Lower lobe of right lung (tissue), 2 donors: Measurements from ENCODE around the gene SLCO4A1. TPM values are rescaled to one million over a fixed set of nuclear protein-coding genes. Genes with fewer than 3 reads are reported as not detected.

Experiments
- ATAC-seq, 2 donors: fragments of 200-7000 bp; cut with Tn5 transposase; one replicate each; pipeline ENCODE4 v1.9.1; 2020 to 2022; ENCODE audit warnings: mild to moderate bottlenecking in 2 of 2, moderate library complexity in 2 of 2
- DNase-seq: peaks from one replicate; pipeline ENCODE4 v3.0.0-alpha.2; 2020
- H3K27ac ChIP-seq: fragments of 200-600 bp; one replicate; pipeline ENCODE4 v1.8.0; 2022
- H3K27me3 ChIP-seq: fragments of 200-600 bp; one replicate; pipeline ENCODE4 v1.8.0; 2022; ENCODE audit warnings: low read depth
- H3K36me3 ChIP-seq: fragments of 200-600 bp; one replicate; pipeline ENCODE4 v1.8.0; 2022; ENCODE audit warnings: mild to moderate bottlenecking
- H3K4me1 ChIP-seq: fragments of 200-600 bp; one replicate; pipeline ENCODE4 v1.8.0; 2022
- H3K4me3 ChIP-seq: fragments of 200-600 bp; one replicate; pipeline ENCODE4 v1.8.0; 2022; ENCODE audit warnings: mild to moderate bottlenecking
- H3K9me3 ChIP-seq: fragments of 200-600 bp; one replicate; pipeline ENCODE4 v1.8.0; 2022
- CTCF ChIP-seq: fragments of 200-600 bp; IDR thresholded peaks from one replicate; pipeline ENCODE4 v1.8.0; 2022; ENCODE audit warnings: antibody characterized with exemption, mild to moderate bottlenecking
- intact Hi-C: fragments of 100-400 bp; cut with DNase I; formaldehyde crosslinking; loops from one replicate; pipeline ENCODE4 v1.11.0; 2022
- total RNA-seq: library from RNA; stranded (reverse); fragmentation: NEBNext Ultra II Directional; extraction: Animal tissue kit (Norgen Biotek cat#: 25700); gene quantifications from one replicate; pipeline ENCODE4 v1.2.1, GENCODE V29; 2021
- donor health status: DM: no; HTN: yes; CAD: no; lungs with severe emphysema.

Gene SLCO4A1
- total RNA-seq, 1 donor from 2014 or later: 72.4 TPM

DNA sequence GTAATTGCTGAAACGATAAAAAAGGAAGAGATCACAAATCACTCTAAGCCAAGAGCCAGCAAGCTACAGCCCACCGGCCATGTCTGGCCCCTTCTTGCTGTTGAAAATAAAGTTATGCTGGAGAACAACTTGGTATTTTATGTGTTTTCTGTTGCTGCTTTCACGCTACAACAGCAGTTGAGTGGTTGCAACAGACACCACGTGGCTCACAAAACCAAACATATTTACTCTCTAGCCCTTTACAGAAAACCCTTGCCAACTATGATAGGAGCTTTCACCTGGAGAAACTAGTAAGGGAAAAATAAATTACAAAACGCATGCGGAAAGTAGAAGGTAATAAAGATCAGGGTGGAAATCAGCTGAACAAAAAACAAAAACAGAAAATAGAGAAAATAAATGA lies 41.1 kb upstream of the SLCO4A1 start:
- Histone ChIP-seq H3K27me3 (no peaks in the 10 kb centered on the region), H3K4me1 (peaks cover 50% of the 10 kb centered on the region), H3K27ac (no peak overlapping the region), H3K4me3 (no peak overlapping the region), H3K9me3 (no peaks in the 10 kb centered on the region), H3K36me3 (no peaks in the 10 kb centered on the region)
- DNase-seq (no peak), ATAC-seq (no peak)
- intact Hi-C loops: no loop called here
- TF ChIP-seq CTCF: no peak

GRCh38 chr20:62601714-62602113 lies 40.6 kb upstream of the SLCO4A1 start:
- intact Hi-C loops: no loop called here
- Histone ChIP-seq H3K4me3 (no peak overlapping the region), H3K27ac (no peak overlapping the region), H3K36me3 (no peaks in the 10 kb centered on the region), H3K9me3 (no peaks in the 10 kb centered on the region), H3K27me3 (no peaks in the 10 kb centered on the region), H3K4me1 (peaks cover 51% of the 10 kb centered on the region)
- DNase-seq (no peak), ATAC-seq (no peak)
- TF ChIP-seq CTCF: no peak

DNA sequence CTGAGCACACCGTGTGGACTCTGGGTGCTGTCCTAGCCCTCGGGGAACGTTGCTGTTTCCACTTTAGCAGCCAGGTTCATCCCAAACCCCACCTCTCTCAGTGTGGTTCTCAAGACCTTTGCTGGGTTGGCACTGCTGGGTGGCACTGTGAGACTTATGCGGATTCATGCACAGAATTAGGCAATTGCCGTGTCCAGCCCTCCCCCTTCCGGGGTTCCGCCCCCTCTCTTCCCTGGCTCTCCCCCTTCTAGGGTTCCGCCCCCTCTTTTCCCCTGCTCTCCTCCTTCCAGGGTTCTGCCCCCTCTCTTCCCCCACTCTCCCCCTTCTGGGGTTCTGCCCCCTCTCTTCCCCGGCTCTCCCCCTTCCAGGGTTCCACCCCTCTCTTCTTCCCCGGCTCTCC lies 39.8 kb upstream of the SLCO4A1 start:
- Histone ChIP-seq H3K27me3 (no peaks in the 10 kb centered on the region), H3K36me3 (no peaks in the 10 kb centered on the region), H3K27ac (peak overlapping the region; percentile 83), H3K4me3 (peak overlapping the region; percentile 23), H3K9me3 (no peaks in the 10 kb centered on the region), H3K4me1 (peaks cover 53% of the 10 kb centered on the region)
- ATAC-seq (peak; percentile 72 to 76), DNase-seq (peak; percentile 88)
- no peak for TF ChIP-seq CTCF
- intact Hi-C loops: no loop called here

- Histone ChIP-seq H3K9me3 (no peaks in the 10 kb centered on the region), H3K27ac (peak overlapping the region; percentile 83), H3K36me3 (no peaks in the 10 kb centered on the region), H3K4me3 (peak overlapping the region; percentile 7), H3K27me3 (no peaks in the 10 kb centered on the region), H3K4me1 (peaks cover 53% of the 10 kb centered on the region)
- peak; percentile 75 to 80 for ATAC-seq
- peak; percentile 88 for DNase-seq
- TF ChIP-seq CTCF: no peak
- intact Hi-C loops: no loop called here
Measured at GRCh38 chr20:62603021-62603906, 39.0 kb upstream of the SLCO4A1 start.

DNA sequence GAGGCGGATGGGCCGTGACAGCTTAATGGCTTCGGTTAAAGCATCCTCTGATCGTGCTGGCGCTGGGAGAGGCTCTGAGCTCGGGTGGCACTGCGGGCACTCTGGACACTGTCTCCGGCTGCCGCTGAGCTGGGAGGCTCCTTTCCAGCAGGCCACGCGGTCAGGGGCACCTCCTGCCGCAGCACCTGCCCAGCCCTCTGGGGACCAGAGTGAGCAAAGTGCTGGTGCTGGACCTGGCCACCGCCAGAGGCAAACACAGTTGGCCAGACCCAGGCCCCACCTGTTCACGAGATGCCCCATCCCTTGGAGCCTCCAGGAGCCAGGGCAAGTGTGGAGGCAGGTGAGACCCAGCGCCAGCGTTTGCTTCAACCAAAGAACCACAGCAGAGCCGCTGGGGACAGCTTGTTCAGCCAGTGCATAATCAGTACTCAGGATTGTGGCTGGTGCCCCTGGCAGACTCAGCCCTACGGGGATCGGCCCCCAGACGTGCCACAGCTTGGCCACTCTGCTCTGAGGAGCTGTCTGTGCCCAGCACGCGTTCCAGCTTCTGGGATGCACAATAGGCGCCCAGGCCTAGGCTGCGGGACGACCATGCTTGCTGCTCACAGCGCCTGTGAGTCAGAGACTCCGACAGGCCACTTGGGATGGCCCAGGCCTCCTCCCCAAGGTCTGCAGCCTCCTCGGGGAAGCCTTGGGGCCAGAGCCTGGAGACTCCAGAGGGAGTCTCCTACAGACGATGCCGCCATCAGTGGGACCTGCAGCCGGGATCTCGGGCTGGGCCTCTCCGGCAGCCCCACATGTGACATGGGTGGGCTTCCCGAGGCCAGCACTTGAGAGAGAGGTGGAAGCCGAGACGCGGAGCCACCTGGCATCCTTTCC lies 38.2 kb upstream of the SLCO4A1 start:
- Histone ChIP-seq H3K4me3 (peak overlapping the region; percentile 7), H3K36me3 (no peaks in the 10 kb centered on the region), H3K27me3 (peaks cover 3% of the 10 kb centered on the region), H3K4me1 (peaks cover 53% of the 10 kb centered on the region), H3K27ac (peak overlapping the region; percentile 83), H3K9me3 (no peaks in the 10 kb centered on the region)
- ATAC-seq (no peak), DNase-seq (no peak)
- intact Hi-C loops: no loop called here
- no peak for TF ChIP-seq CTCF
